Cardiac septum (tissue), 1 donor: ENCODE measurements around the gene LEO1. TPM values are rescaled to one million over a fixed set of nuclear protein-coding genes. Genes with fewer than 3 reads are reported as not detected.

Source experiments
- total RNA-seq: library from RNA; stranded (reverse); fragmentation: NEBNext Ultra II Directional; extraction: Animal tissue kit (Norgen Biotek cat#: 25700); gene quantifications from one replicate; pipeline ENCODE4 v1.2.1, GENCODE V29; 2021
- donor health status: DM: no; HTN: no; CAD: no.

LEO1 gene
- total RNA-seq, 1 donor from 2014 or later: 7.0 TPM

Other genes with a start within 250 kb of the LEO1 start
- gene LYSMD2, start 234.1 kb downstream of the LEO1 start, total RNA-seq: 6.9 TPM
- 8.3 TPM for gene TMOD2, start 220.2 kb downstream of the LEO1 start, total RNA-seq
- gene TMOD3, start 142.1 kb downstream of the LEO1 start, total RNA-seq: 17.4 TPM
- 20.1 TPM for gene MAPK6, start 47.4 kb upstream of the LEO1 start, total RNA-seq
- not detected for gene BCL2L10, start 141.0 kb upstream of the LEO1 start, total RNA-seq
- gene GNB5, start 219.6 kb upstream of the LEO1 start, total RNA-seq: 9.7 TPM